22Rv1 (cell line): ENCODE results near the gene RB1.

Source experiments
- H3K27ac ChIP-seq: fragments of 450-650 bp; 2 replicates; pipeline ENCODE4 v1.5.1; 2017
- ZFX ChIP-seq: fragments of 450-650 bp; IDR thresholded peaks from 2 replicates; pipeline ENCODE4 v1.6.1; 2017; ENCODE audit warnings: antibody characterized with exemption, borderline replicate concordance
- TF ChIP-seq, protein P1 (sequence below): fragments of 450-650 bp; IDR thresholded peaks from 2 replicates; pipeline ENCODE4 v1.5.1; 2017; ENCODE audit warnings: mild to moderate bottlenecking

Gene RB1

GRCh38 chr13:48383384-48383783 is 79.8 kb downstream of the RB1 start:
- H3K27ac ChIP-seq, result no peak overlapping the region
- TF ChIP-seq, protein P1, sequence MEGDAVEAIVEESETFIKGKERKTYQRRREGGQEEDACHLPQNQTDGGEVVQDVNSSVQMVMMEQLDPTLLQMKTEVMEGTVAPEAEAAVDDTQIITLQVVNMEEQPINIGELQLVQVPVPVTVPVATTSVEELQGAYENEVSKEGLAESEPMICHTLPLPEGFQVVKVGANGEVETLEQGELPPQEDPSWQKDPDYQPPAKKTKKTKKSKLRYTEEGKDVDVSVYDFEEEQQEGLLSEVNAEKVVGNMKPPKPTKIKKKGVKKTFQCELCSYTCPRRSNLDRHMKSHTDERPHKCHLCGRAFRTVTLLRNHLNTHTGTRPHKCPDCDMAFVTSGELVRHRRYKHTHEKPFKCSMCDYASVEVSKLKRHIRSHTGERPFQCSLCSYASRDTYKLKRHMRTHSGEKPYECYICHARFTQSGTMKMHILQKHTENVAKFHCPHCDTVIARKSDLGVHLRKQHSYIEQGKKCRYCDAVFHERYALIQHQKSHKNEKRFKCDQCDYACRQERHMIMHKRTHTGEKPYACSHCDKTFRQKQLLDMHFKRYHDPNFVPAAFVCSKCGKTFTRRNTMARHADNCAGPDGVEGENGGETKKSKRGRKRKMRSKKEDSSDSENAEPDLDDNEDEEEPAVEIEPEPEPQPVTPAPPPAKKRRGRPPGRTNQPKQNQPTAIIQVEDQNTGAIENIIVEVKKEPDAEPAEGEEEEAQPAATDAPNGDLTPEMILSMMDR, result no peak
- no peak for TF ChIP-seq ZFX

DNA sequence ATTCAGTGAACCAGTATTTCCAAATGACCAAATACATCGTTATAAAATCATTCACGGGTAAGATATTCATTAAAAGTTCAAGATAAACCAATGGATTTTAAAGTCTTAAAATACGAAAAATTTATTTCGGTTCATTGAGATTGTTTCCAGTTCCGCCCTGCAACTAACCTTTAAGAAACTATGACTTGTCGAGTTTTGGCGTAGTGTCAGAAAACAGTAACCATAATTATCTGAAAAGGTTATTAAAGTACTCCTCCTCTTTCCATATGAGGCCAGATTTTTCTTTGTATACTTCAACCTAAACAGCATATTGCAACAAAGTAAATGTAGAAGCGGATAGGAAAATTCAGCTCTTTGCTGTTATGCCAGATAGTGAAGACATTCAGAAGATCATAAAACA is 83.3 kb downstream of the RB1 start:
- TF ChIP-seq, protein P1, result no peak
- no peak for TF ChIP-seq ZFX
- H3K27ac ChIP-seq, result no peak overlapping the region

GRCh38 chr13:48391257-48391656 is 87.7 kb downstream of the RB1 start:
- TF ChIP-seq, protein P1, result no peak
- no peak for TF ChIP-seq ZFX

DNA sequence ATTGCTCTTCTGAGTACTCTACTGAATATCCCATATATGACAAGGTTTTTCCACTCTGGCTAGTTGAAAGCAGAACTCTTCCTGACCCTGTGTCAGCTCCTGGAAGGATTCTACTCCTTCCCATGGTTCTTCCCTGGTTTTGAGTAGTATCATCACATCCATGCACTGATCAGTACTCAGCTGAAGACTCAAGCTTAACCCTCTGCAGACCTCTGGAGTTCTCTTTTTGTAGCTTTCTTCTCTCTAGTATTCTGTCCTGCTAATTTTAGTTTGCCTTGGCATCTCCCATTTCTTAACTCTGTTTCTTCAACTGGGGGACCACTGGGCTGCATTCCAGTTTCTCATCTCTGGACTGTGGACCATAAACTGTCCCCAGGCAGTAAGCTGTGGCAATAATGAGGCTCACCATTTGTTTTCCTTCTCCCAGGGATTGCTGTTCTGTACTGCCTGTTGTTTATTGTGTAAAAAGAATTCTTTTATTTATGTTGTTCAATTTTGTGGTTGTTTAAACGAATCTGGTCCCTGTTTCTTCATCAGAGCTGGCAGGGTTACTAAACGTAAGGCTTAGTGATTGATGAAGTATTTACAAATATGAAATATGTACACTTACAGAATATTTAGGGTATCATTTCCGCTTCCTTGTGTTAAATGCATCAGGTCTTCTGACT is 89.6 kb downstream of the RB1 start:
- no peak for TF ChIP-seq ZFX
- TF ChIP-seq, protein P1, result no peak
- H3K27ac ChIP-seq, result no peak overlapping the region

More at GRCh38 chr13:48391257-48391656, 87.7 kb downstream of the RB1 start:
- H3K27ac ChIP-seq, result peak overlapping the region; percentile 74

DNA sequence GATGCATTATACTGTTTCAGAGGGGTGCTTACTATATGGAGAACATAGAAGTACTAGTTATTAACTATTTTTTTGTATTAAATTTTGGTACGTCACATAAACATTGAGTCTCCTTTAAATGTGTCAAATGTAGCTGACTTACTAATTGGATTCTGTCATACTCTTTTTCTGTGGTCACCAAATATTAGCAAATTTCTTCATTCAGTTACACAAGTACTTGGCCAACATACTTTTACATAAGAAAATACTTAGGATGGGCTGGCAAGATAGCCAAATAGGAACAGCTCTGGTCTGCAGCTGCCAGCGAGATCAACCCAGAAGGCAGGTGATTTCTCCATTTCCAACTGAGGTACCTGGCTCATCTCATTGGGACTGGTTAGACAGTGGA is 90.1 kb downstream of the RB1 start:
- TF ChIP-seq, protein P1, result no peak
- no peak for TF ChIP-seq ZFX
- H3K27ac ChIP-seq, result no peak overlapping the region

DNA sequence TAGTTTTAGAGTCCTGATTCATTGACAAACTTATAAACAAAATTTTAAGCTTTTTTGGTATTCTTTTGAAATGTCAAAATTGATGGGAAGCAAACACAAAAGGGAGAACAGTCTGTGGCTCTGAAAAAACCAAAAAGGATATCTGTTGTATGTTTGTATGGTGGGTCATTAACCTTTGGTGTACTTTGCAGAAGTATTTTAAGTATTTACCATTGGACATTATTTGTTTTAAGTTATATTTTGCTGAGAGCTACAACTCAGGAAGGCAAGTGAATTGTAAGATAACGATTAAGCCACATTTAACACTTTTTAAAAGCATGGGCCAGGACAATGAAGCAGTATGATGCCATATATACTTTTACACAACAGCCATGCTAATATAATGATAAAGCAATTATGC is 94.2 kb downstream of the RB1 start:
- peak overlapping the region; percentile 63; the same call in 1 of the 2 replicates for H3K27ac ChIP-seq
- TF ChIP-seq, protein P1, result no peak
- no peak for TF ChIP-seq ZFX

- H3K27ac ChIP-seq, result peak overlapping the region; percentile 63
- TF ChIP-seq, protein P1, result no peak
- no peak for TF ChIP-seq ZFX
Observed at GRCh38 chr13:48398450-48399095, 95.0 kb downstream of the RB1 start.
